Measurements from ENCODE around the gene COL23A1.
"Not testable (repeated sequence)": the region's sequence is repeated elsewhere in the genome, so short reads cannot be mapped to it uniquely, and the experiment has no call there.

COL23A1 gene

GRCh38 chr5:178265746-178266145, 324.4 kb downstream of the COL23A1 start:
- Mint-ChIP-seq H3K9me3 (no peaks in the 10 kb centered on the region), H3K4me1 (ENCODE audit: low read depth) (no peaks in the 10 kb centered on the region), H3K27ac (no peak overlapping the region), H3K27me3 (ENCODE audit: low read depth) (no peaks in the 10 kb centered on the region), H3K36me3 (ENCODE audit: low read depth) (no peaks in the 10 kb centered on the region), H3K4me3 (no peak overlapping the region)

DNA sequence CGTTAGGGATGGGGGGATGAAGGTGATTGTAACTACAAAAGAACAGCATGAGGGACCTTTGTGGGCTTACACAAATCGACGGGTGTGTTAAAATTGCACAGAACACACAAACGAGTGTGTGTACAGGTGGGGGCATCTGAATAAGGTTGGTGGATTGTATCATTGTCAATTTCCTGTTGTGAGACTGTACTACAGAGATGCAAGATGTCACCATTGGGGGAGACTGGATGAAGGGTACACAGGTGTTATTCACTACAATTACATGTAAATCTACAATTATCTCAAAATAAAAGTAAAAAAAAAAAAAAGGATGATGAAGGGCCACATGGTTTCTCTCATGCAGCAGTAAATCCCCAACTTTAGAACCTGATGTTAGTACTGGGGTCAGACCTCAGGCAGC, 326.1 kb downstream of the COL23A1 start:
- H3K36me3 Mint-ChIP-seq (ENCODE audit: low read depth): no peaks in the 10 kb centered on the region
- H3K4me3 Mint-ChIP-seq: no peak overlapping the region
- no peak overlapping the region for H3K27ac Mint-ChIP-seq

GRCh38 chr5:178261666-178262600, 328.3 kb downstream of the COL23A1 start:
- Mint-ChIP-seq H3K36me3 (ENCODE audit: low read depth) (no peaks in the 10 kb centered on the region), H3K9me3 (no peaks in the 10 kb centered on the region), H3K4me1 (ENCODE audit: low read depth) (no peaks in the 10 kb centered on the region), H3K4me3 (no peak overlapping the region), H3K27ac (no peak overlapping the region), H3K27me3 (ENCODE audit: low read depth) (no peaks in the 10 kb centered on the region)

More for the DNA sequence above, 326.1 kb downstream of the COL23A1 start:
- Mint-ChIP-seq H3K4me1 (ENCODE audit: low read depth) (no peaks in the 10 kb centered on the region), H3K27me3 (ENCODE audit: low read depth) (no peaks in the 10 kb centered on the region), H3K9me3 (no peaks in the 10 kb centered on the region)

DNA sequence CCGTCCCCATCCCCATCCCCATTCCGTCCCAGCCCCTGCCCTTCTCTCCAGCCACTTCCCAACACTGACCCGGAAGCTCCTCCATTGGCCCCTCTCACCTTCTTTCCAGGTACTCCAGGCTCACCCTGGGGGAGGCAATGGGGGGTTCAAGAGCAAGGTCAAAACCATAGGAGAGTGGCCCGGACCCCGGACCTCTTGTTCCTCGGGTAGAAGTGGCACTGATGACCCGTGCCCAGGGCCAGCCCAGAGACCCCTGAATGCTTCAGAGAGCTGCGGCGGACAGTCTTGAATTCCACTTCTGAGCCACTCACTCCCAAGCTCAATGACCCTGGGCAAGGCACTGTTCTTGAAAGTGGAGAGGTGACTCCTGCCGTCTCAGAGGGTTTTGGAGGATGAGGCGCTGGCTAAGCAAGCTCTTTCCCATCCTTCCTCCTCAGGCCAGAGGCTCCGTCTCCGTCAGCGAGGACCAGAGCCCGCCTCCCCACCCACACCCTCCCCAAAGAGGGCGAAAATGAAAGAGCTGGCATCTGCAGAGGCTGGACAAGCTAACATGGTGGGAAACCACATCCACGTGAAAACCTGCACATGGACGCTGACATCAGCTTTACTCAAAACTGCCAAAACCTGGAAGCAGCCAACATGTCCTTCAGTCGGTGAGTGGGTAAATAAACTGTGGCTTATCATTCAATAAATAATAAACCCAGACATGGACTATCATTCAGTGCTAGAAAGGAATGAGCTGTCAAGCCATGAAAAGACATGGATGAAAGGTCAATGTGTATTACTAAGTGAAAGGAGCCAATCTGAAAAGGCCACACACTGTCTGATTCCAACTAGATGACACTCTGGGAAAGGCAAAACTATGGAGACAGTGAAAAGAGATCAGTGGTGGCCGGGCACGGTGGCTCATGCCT, 330.3 kb downstream of the COL23A1 start:
- Mint-ChIP-seq H3K9me3 (no peaks in the 10 kb centered on the region), H3K36me3 (ENCODE audit: low read depth) (no peaks in the 10 kb centered on the region), H3K27me3 (ENCODE audit: low read depth) (no peaks in the 10 kb centered on the region), H3K4me3 (no peak overlapping the region), H3K27ac (no peak overlapping the region), H3K4me1 (ENCODE audit: low read depth) (no peaks in the 10 kb centered on the region)

DNA sequence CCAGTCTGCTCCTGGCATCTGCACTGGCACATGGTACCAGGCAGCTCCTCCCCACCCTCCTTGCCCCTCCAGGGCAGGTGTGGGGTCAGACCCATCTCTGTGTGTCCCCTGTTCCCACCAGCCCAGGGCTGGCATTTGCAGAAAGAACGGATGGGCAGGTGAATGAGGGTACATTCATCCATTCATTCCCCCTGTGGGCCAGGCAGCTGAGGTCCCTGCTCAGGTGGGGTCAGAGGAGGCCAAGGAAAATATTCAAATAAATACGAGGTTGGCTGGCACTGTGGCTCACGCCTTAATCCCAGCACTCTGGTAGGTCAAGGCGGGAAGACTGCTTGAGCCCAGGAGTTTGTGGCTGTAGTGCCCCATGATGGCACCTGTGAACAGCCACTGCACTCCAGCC, 332.5 kb downstream of the COL23A1 start:
- H3K27me3 Mint-ChIP-seq (ENCODE audit: low read depth): no peaks in the 10 kb centered on the region
- no peak overlapping the region for H3K27ac Mint-ChIP-seq
- no peaks in the 10 kb centered on the region for H3K36me3 Mint-ChIP-seq (ENCODE audit: low read depth)
- no peaks in the 10 kb centered on the region for H3K9me3 Mint-ChIP-seq
- no peaks in the 10 kb centered on the region for H3K4me1 Mint-ChIP-seq (ENCODE audit: low read depth)
- H3K4me3 Mint-ChIP-seq: no peak overlapping the region

GRCh38 chr5:178256746-178257145, 333.4 kb downstream of the COL23A1 start:
- Mint-ChIP-seq H3K36me3 (ENCODE audit: low read depth) (no peaks in the 10 kb centered on the region), H3K4me1 (ENCODE audit: low read depth) (no peaks in the 10 kb centered on the region), H3K9me3 (no peaks in the 10 kb centered on the region), H3K27ac (no peak overlapping the region), H3K4me3 (no peak overlapping the region), H3K27me3 (ENCODE audit: low read depth) (no peaks in the 10 kb centered on the region)

DNA sequence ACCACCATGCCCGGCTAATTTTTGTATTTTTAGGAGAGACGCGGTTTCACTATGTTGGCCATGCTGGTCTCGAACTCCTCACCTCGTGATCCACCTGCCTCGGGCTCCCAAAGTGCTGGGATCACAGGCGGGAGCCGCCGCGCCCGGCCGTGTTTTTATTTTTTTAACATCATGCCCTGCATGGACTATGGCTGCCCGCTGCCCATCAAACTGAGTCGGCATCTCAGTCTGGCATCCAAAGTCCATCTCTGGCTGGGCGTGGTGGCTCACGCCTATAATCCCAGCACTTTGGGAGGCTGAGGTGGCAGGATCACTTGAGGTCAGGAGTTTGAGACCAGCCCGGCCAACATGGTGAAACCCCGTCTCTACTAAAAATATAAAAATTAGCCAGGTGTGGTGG, 336.6 kb downstream of the COL23A1 start:
- H3K4me3 Mint-ChIP-seq; H3K27me3 Mint-ChIP-seq (ENCODE audit: low read depth); H3K9me3 Mint-ChIP-seq; H3K36me3 Mint-ChIP-seq (ENCODE audit: low read depth); H3K4me1 Mint-ChIP-seq (ENCODE audit: low read depth); H3K27ac Mint-ChIP-seq: not testable (repeated sequence)

- Mint-ChIP-seq H3K36me3 (ENCODE audit: low read depth) (no peaks in the 10 kb centered on the region), H3K27ac (no peak overlapping the region), H3K4me3 (no peak overlapping the region), H3K4me1 (ENCODE audit: low read depth) (peaks cover 7% of the 10 kb centered on the region), H3K9me3 (no peaks in the 10 kb centered on the region), H3K27me3 (ENCODE audit: low read depth) (no peaks in the 10 kb centered on the region)
Observed at GRCh38 chr5:178252258-178252657, 337.9 kb downstream of the COL23A1 start.

DNA sequence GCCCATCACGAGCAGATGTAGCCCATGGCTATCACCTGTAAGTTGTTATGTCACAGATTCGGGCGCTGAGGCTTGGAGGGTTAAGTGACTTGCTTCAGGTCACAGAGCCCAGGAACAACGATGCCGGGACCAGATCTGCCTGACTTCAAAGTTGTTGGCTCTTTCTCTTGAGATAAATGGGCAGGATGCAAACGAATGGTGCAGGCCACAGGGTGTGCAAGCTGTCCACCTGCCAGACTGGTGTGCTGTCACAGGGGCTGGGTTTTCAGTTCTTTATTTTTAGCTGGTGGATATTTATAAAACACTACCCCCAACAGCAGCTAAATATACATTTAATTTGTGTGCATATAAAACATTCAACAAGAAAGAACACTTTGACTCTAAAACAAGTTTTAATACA, 339.9 kb downstream of the COL23A1 start:
- no peaks in the 10 kb centered on the region for H3K27me3 Mint-ChIP-seq (ENCODE audit: low read depth)
- no peaks in the 10 kb centered on the region for H3K36me3 Mint-ChIP-seq (ENCODE audit: low read depth)
- H3K27ac Mint-ChIP-seq: no peak overlapping the region
- H3K4me1 Mint-ChIP-seq (ENCODE audit: low read depth): peaks cover 7% of the 10 kb centered on the region
- H3K9me3 Mint-ChIP-seq: no peaks in the 10 kb centered on the region
- H3K4me3 Mint-ChIP-seq: no peak overlapping the region

DNA sequence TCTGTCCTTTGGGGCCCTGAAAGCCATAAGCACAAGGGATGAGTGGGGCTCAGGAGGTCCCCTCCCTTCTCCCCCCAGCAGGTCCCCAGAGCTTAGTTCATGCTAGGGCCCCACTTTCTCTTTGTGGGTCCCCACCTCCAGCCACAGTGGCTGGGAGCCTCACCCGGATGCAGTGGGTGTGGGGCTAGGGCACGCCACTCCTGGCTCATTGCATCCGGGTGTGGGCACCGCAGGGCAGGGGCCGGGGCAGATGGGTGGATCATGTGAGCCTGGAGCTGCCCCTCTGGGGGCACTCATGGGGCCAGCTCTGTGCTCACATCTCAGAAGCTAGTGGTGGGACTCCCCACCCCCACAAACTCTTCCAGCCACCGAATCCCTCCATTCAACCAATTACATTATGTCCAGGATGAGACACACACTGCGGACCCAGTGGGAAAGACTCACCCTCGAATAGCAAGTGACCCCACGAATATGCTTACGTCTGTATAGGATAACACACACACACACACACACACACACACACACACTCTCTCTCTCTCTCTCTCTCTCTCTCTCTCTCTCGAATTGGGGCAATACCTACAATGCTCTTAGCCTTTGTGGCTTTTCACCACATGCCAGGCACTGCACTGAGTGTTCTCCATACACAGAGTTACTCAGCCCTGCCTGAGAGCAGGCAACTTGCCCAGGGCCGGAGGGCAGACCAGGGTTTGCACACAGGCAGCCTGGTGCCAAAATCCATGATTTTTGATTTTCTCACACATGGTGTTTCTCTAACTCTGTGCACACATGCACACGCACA, 340.8 kb downstream of the COL23A1 start:
- Mint-ChIP-seq H3K4me1 (ENCODE audit: low read depth) (peaks cover 7% of the 10 kb centered on the region), H3K27ac (peak overlapping the region; percentile 74), H3K27me3 (ENCODE audit: low read depth) (no peaks in the 10 kb centered on the region), H3K9me3 (no peaks in the 10 kb centered on the region), H3K4me3 (peak overlapping the region; percentile 25), H3K36me3 (ENCODE audit: low read depth) (no peaks in the 10 kb centered on the region)

DNA sequence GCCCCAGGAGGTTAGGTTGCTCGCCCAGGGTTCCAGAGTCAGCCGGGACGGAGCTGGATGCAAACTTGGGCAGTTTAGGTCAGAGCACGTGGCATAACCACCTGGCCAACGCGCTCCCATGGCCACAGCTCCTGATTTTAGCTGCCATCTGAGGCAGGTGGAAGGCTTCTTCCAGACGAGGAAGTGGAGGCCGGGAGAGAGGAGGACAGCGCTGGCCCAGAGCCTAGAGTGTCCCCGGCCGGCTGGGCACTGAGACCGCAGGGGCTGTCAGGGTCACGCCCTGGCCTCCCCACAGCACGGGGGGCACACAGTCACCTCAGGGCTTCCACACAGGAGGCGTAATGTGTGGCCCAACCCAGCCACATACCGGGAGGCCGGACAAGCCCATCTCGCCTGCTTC, 341.4 kb downstream of the COL23A1 start:
- Mint-ChIP-seq H3K36me3 (ENCODE audit: low read depth) (no peaks in the 10 kb centered on the region), H3K9me3 (no peaks in the 10 kb centered on the region), H3K27me3 (ENCODE audit: low read depth) (no peaks in the 10 kb centered on the region), H3K4me1 (ENCODE audit: low read depth) (peaks cover 9% of the 10 kb centered on the region), H3K27ac (no peak overlapping the region), H3K4me3 (no peak overlapping the region)

GRCh38 chr5:178247481-178248456, 342.4 kb downstream of the COL23A1 start:
- H3K4me1 Mint-ChIP-seq (ENCODE audit: low read depth): peaks cover 9% of the 10 kb centered on the region
- H3K27me3 Mint-ChIP-seq (ENCODE audit: low read depth): no peaks in the 10 kb centered on the region
- H3K36me3 Mint-ChIP-seq (ENCODE audit: low read depth): no peaks in the 10 kb centered on the region
- no peak overlapping the region for H3K27ac Mint-ChIP-seq
- no peak overlapping the region for H3K4me3 Mint-ChIP-seq
- H3K9me3 Mint-ChIP-seq: no peaks in the 10 kb centered on the region

- Mint-ChIP-seq H3K9me3 (no peaks in the 10 kb centered on the region), H3K27me3 (ENCODE audit: low read depth) (no peaks in the 10 kb centered on the region), H3K36me3 (ENCODE audit: low read depth) (no peaks in the 10 kb centered on the region), H3K4me3 (no peak overlapping the region), H3K4me1 (ENCODE audit: low read depth) (peaks cover 12% of the 10 kb centered on the region), H3K27ac (peak overlapping the region; percentile 52)
Observed at GRCh38 chr5:178246624-178247279, 343.4 kb downstream of the COL23A1 start.
